WI38 (cell line): Measurements from ENCODE around the gene PGS1.

Source experiments
- H3K4me3 ChIP-seq: 2 replicates; pipeline ENCODE4 v1.5.1; 2011; ENCODE audit warnings: low read depth, mild to moderate bottlenecking, control low read depth, low read length
- CTCF ChIP-seq: IDR thresholded peaks from 2 replicates; pipeline ENCODE4 v1.5.1; 2012; ENCODE audit warnings: low read depth, mild to moderate bottlenecking, control low read depth, low read length

The PGS1 gene

DNA sequence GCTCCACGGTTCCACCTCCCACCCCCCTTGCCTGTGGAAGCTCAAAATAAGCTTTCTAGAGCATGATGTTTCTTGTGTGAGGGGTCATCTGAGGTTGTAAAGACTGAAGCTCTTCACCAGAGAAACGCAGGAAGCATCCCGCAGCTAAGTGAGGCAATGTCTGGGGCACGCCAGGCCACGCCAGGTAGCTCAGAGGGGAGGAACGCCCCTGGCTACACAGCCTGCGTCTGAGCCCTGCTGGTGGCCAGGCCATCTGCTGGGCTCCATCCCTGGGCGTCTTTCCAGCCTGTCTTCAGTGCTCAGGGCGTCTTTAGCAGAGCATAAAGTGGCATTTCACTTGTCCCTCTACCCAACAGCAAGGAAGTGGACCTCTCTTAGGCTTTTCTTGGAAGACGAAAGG lies 33.8 kb upstream of the PGS1 start:
- no peak overlapping the region for H3K4me3 ChIP-seq
- TF ChIP-seq CTCF = no peak

GRCh38 chr17:78345172-78345571 lies 33.3 kb upstream of the PGS1 start:
- no peak for TF ChIP-seq CTCF
- no peak overlapping the region for H3K4me3 ChIP-seq

GRCh38 chr17:78345791-78346494 lies 32.5 kb upstream of the PGS1 start:
- TF ChIP-seq CTCF = no peak
- no peak overlapping the region for H3K4me3 ChIP-seq

DNA sequence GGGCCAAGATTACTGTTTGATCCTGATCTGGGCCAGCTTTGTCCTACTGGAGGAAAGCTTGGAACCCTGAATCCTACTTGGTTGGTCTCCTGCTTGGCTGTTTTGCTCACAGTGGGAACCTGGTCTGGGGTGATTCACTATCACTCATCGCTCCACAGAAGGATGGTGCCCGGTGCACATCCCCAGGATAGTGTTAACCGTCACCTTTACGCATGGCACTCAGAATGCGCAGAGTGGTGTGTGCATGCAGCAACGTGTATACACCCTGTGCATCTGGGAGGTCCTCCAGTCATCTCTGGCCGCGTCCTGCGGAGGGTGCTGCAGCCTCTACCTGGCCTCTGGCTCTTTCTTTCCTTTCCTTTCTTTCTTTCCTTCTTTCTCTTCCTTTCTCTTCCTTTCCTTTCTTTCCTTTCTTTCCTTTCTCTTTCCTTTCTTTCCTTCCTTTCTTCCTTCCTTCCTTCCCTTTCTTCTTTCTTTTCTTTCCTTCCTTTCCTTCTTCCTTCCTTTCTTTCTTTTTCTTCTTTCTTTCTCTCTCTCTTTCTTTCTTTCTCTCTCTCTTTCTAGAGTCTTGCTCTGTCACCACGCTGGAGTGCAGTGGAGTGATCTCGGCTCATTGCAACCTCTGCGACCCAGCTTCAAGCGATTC lies 31.7 kb upstream of the PGS1 start:
- TF ChIP-seq CTCF = no peak
- no peak overlapping the region for H3K4me3 ChIP-seq

DNA sequence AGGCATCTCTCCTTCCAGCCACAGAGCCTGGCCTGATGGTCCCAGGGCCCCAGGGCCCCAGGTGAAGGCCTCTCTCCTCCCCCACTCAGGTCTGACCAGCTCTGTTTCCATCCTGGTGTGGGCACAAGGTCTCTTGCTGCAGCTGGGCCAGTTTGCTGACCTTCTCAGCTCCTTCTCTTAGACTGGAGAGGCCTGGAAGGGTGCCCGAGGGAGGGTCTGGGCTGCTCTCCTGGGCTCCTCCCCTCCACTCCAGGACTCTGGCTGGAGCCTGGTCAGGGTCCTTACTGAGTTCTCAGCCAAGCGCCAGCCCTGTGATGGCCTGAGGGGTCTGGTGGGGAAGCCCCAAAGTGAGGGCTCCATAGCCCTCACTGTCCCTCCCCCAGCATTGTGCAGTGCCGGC lies 31.0 kb upstream of the PGS1 start:
- no peak for TF ChIP-seq CTCF
- no peak overlapping the region for H3K4me3 ChIP-seq

- no peak for TF ChIP-seq CTCF
Observed at GRCh38 chr17:78348055-78348770, 30.2 kb upstream of the PGS1 start.

More at GRCh38 chr17:78348055-78348770, 30.2 kb upstream of the PGS1 start:
- no peak overlapping the region for H3K4me3 ChIP-seq
